GM18526 (cell line): ENCODE measurements around the gene PRRT1.

Source experiments
- POLR2A ChIP-seq: IDR thresholded peaks from 3 replicates; pipeline ENCODE4 v1.6.1; 2011; ENCODE audit not compliant: insufficient read length; ENCODE audit errors: extremely low read depth

Gene PRRT1

GRCh38 chr6:32151863-32152768 is at the start of gene PRRT1:
TSS of gene PRRT1 (minus strand) at chr6:32151939. CDS start at chr6:32151827, 112 bp downstream.
- TF ChIP-seq POLR2A = no peak

DNA sequence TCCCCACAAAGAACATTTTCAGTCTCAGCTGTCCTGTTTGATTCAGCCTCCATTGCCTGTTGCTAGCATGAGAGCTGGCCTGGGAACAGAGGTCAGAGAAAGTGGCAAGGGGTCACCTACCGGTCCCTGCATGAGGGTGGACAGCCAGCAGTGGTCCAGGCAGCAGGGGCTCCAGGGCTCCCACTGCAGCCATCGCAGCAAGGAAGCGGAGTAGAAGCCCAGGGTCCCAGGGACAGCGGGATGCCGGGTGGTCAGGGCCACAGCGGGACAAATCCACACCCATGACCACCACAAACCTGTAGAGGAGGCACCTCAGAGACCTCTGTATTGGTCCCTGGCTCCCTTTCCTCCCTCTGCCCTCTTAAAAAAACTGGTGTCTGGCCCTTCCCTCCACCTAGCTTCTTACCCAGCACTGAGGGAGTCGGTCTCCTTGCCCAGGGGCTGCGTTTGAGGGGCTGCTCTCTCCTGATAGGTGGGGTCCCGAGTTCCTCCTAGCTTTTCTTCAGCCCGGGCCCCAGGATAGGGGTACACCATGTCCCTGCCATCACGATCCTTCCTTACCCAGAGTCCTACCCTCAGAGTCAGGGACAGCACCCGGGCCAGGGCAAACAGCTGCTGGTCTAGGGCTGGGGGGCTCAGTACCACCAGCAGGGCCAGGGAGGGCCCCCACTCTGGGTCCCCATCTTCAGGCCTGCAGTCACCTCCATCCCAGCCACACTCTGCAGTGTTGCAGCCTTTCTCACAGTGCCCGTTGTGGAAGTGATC is 49.2 kb upstream of the PRRT1 start:
- TF ChIP-seq POLR2A = no peak

DNA sequence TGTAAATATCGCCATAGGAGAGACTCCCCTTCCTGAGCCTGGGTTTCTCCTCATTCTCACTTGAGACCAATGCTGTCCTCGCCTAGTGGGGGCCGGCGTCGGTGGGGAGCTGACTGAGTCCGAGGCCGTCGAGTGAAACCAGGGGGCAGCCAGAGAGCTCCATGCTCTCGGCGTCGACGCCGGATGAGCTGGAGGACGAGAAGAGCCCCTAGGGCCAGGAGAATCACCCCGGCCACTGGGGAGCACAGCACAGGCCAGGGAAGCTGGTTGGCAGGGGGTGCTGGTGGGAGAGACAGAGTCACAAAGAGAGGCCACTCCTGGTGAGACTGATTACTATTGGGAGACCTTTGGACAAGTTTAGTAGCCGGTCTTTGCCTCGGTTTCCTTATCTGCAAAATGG is 47.1 kb upstream of the PRRT1 start:
- TF ChIP-seq POLR2A = no peak

DNA sequence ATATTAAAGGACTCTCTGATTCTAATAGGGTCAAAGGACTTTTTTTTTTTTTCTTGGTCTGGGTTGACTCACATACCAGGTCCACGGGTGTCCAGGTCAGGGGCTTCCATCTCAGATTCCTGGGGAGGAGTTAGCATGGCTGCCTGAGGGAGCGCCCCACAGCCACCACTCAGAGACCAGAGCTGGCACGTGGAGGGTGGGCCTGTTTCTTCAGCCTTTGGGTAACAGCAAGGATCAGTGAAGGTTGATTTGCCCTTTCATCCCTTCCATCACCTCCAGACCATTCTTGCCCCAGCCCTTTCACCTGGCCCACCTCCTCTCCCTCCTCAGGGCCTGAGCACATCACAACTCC is 46.6 kb upstream of the PRRT1 start:
- TF ChIP-seq POLR2A = no peak

DNA sequence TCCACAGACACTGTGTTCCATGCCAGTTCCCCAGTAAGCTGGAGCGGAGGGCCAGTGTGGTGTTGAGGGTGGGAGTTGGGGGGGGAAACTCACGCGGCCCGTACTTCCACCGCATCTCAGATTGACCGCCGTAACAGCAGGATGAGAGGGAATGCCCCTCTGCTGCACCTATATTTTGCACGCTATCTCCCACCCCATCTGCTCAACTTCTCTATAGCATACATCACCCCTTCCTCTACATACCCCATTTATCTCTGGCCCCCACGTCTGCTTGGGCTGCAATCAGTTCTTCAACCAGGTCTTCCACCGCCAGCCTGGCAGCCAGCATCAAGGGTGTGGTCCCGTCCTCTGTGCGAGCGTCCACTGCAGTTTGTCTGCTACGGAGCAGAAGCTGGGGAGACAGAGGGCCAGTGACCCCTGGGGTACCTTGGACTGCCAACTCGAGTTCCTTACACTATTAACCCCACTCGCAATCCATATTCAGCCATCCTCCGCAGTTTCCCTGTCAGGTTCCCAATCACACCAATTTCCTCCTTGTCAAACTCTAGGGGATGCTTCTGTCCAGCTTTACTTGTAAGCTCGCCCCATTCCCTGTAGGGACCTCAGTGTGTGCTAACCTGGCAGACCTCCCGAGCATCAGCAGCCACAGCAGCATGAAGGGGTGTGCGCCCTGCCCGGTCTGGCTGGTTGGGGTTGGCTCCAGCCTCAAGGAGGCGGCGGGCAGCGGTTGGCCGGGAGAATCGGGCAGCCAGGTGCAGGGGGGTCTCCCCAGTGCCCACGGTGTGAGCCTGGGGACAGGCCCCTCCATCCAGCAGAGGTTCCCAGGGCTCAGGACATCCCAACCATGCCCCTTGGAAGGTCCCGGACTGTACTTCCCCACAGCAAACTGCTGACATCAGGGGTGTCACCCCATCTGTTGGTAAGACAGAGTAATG is 45.2 kb upstream of the PRRT1 start:
- no peak for TF ChIP-seq POLR2A

DNA sequence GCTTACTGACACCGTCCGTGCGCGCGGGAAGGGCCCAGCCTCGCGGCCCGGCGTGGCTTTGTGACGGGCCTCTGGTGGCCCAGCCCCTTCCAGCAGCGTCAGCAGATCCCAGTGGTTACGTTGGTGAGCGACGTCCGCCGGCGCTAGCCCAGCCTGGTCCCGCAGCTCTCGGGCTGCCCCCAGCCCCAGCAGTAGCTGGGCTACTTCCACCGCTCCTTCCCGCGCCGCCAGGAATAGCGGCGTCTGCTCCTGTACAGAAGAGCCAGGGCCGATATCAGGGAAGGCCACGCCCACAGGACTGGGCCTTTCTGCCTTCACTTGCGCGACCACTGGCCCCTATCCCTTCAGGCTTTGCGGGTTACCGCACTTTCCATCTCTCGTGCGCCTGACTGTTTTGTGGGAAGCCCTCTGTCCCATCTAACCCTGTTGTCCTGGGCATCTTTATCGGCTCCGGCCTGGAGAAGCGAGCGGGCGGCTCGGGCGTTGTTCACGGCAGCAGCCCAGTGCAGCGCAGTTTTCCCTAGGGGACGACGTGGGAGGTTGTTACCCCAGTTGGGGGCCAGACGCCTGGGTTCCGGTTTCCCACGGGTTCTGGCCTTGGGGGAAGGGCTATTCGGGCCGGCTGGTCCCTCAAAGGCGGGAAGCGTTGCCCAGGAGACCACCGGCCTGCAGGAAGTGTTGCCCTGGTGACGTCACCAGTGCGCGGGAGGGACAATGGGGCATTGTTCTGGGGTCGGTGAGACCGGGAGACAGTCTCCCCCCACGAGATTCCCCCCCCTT is 44.4 kb upstream of the PRRT1 start:
- peak; percentile 91 for TF ChIP-seq POLR2A

GRCh38 chr6:32195652-32195901 is 43.8 kb upstream of the PRRT1 start:
- TF ChIP-seq POLR2A = no peak

- peak; percentile 62 for TF ChIP-seq POLR2A
Observed at GRCh38 chr6:32194825-32195651, 43.3 kb upstream of the PRRT1 start.

DNA sequence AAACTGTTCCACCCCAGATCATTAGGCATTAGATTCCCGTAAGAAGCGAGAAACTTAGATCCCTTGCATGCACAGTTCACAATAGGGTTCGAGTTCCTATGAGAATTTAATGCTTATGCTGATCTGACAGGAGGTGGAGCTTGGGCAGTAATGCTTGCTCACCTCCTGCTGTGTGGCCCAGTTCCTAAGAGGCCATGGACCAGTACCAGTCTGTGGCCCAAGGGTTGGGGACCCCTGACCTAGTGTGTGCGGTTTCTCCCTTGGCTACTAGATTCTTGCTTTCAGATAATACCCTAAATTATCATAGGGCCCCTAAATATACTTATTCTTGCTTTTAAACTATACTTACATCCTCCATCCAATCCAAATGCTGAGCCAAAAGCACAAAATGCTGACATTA is 42.6 kb upstream of the PRRT1 start:
- TF ChIP-seq POLR2A = no peak

DNA sequence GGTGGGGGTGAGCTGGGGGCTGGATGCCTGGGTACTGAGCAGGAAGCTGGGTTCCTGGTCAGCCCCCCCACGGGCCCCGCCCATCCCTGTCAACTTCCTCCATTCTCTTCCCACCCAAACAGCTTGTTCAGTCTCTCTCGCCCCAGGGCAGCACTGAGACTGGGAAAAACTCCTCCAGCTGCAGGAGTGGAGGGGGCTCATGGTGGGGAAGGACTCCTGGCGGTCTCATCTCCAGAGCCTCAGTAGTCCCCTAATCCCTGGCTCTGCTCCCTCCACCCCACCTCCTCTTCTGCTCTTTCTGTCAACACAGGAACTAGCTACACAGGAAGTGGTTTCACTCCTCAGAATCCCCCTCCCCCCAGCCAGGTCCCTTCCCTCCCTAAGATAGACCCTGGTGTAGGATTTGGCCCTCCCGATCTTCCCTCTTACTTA is 40.9 kb upstream of the PRRT1 start, which contains the start of gene GPSM3:
TSS of gene GPSM3 (minus strand) at position 36 of the 432 bp plus-strand sequence. CDS start 130 bp downstream, outside the sequence.
- peak; percentile 49 for TF ChIP-seq POLR2A

GRCh38 chr6:32191696-32192607 is 40.2 kb upstream of the PRRT1 start:
- no peak for TF ChIP-seq POLR2A

- no peak for TF ChIP-seq POLR2A
Observed at GRCh38 chr6:32190911-32191677, 39.4 kb upstream of the PRRT1 start.
